ENCODE data around the gene FBXL13.
"Not testable (repeated sequence)": the region's sequence is repeated elsewhere in the genome, so short reads cannot be mapped to it uniquely, and the experiment has no call there.

Gene FBXL13

GRCh38 chr7:102866535-102867215, 207.9 kb downstream of the FBXL13 start:
- no peak for DNase-seq (ENCODE audit: low spot score in 2 of 2)
- H3K27ac Mint-ChIP-seq: no peak overlapping the region
- H3K9me3 Mint-ChIP-seq: no peaks in the 10 kb centered on the region
- H3K4me1 Mint-ChIP-seq: peaks cover 5% of the 10 kb centered on the region
- H3K36me3 Mint-ChIP-seq: peaks cover 7% of the 10 kb centered on the region
- H3K4me3 Mint-ChIP-seq: no peak overlapping the region
- peaks cover 2% of the 10 kb centered on the region for H3K27me3 Mint-ChIP-seq
- ATAC-seq (ENCODE audit: low read depth): no peak

GRCh38 chr7:102864958-102865357, 209.6 kb downstream of the FBXL13 start:
- ATAC-seq (ENCODE audit: low read depth) (no peak), DNase-seq (ENCODE audit: low spot score in 2 of 2) (no peak)
- H3K4me1 Mint-ChIP-seq: peaks cover 5% of the 10 kb centered on the region
- no peaks in the 10 kb centered on the region for H3K9me3 Mint-ChIP-seq
- peaks cover 2% of the 10 kb centered on the region for H3K27me3 Mint-ChIP-seq
- H3K36me3 Mint-ChIP-seq: peaks cover 3% of the 10 kb centered on the region
- no peak overlapping the region for H3K27ac Mint-ChIP-seq
- H3K4me3 Mint-ChIP-seq: no peak overlapping the region

- Mint-ChIP-seq H3K27me3 (peaks cover 2% of the 10 kb centered on the region), H3K36me3 (no peaks in the 10 kb centered on the region), H3K4me3 (no peak overlapping the region), H3K27ac (no peak overlapping the region), H3K9me3 (no peaks in the 10 kb centered on the region), H3K4me1 (no peaks in the 10 kb centered on the region)
- no peak for DNase-seq (ENCODE audit: low spot score in 2 of 2)
- no peak for ATAC-seq (ENCODE audit: low read depth)
Measured at GRCh38 chr7:102860351-102860811, 214.2 kb downstream of the FBXL13 start.

- ATAC-seq (ENCODE audit: low read depth) (no peak), DNase-seq (ENCODE audit: low spot score in 2 of 2) (no peak)
- Mint-ChIP-seq H3K4me1 (no peaks in the 10 kb centered on the region), H3K4me3 (no peak overlapping the region), H3K9me3 (no peaks in the 10 kb centered on the region), H3K27ac (no peak overlapping the region), H3K27me3 (peaks cover 2% of the 10 kb centered on the region), H3K36me3 (no peaks in the 10 kb centered on the region)
Measured at GRCh38 chr7:102859799-102860125, 214.8 kb downstream of the FBXL13 start.

- DNase-seq (ENCODE audit: low spot score in 2 of 2) (no peak), ATAC-seq (ENCODE audit: low read depth) (no peak)
- Mint-ChIP-seq H3K9me3 (no peaks in the 10 kb centered on the region), H3K36me3 (no peaks in the 10 kb centered on the region), H3K4me3 (no peak overlapping the region), H3K27ac (no peak overlapping the region), H3K4me1 (no peaks in the 10 kb centered on the region), H3K27me3 (peaks cover 2% of the 10 kb centered on the region)
Measured at GRCh38 chr7:102859084-102859798, 215.4 kb downstream of the FBXL13 start.

GRCh38 chr7:102856036-102856435, 218.6 kb downstream of the FBXL13 start:
- H3K27ac Mint-ChIP-seq: no peak overlapping the region
- H3K9me3 Mint-ChIP-seq: peaks cover 6% of the 10 kb centered on the region
- H3K27me3 Mint-ChIP-seq: no peaks in the 10 kb centered on the region
- no peak for ATAC-seq (ENCODE audit: low read depth)
- H3K4me1 Mint-ChIP-seq: no peaks in the 10 kb centered on the region
- H3K36me3 Mint-ChIP-seq: peaks cover 16% of the 10 kb centered on the region
- DNase-seq (ENCODE audit: low spot score in 2 of 2): no peak
- no peak overlapping the region for H3K4me3 Mint-ChIP-seq

- Mint-ChIP-seq H3K4me1 (no peaks in the 10 kb centered on the region), H3K27me3 (no peaks in the 10 kb centered on the region), H3K4me3 (no peak overlapping the region), H3K9me3 (peaks cover 6% of the 10 kb centered on the region), H3K36me3 (peaks cover 17% of the 10 kb centered on the region), H3K27ac (no peak overlapping the region)
- DNase-seq (ENCODE audit: low spot score in 2 of 2) (no peak), ATAC-seq (ENCODE audit: low read depth) (no peak)
Measured at GRCh38 chr7:102849538-102849937, 225.1 kb downstream of the FBXL13 start.

GRCh38 chr7:102849079-102849478, 225.5 kb downstream of the FBXL13 start:
- Mint-ChIP-seq H3K27me3 (no peaks in the 10 kb centered on the region), H3K4me3 (no peak overlapping the region), H3K9me3 (peaks cover 6% of the 10 kb centered on the region), H3K36me3 (peaks cover 17% of the 10 kb centered on the region), H3K4me1 (no peaks in the 10 kb centered on the region), H3K27ac (no peak overlapping the region)
- ATAC-seq (ENCODE audit: low read depth): no peak
- no peak for DNase-seq (ENCODE audit: low spot score in 2 of 2)

GRCh38 chr7:102845346-102845745, 229.2 kb downstream of the FBXL13 start:
- DNase-seq (ENCODE audit: low spot score in 2 of 2) (no peak), ATAC-seq (ENCODE audit: low read depth) (no peak)
- Mint-ChIP-seq H3K4me3 (no peak overlapping the region), H3K36me3 (peaks cover 5% of the 10 kb centered on the region), H3K27me3 (no peaks in the 10 kb centered on the region), H3K4me1 (no peaks in the 10 kb centered on the region), H3K9me3 (no peaks in the 10 kb centered on the region), H3K27ac (no peak overlapping the region)

- ATAC-seq (ENCODE audit: low read depth) (peak; percentile 26), DNase-seq (ENCODE audit: low spot score in 2 of 2) (no peak)
- no peaks in the 10 kb centered on the region for H3K4me1 Mint-ChIP-seq
- no peaks in the 10 kb centered on the region for H3K27me3 Mint-ChIP-seq
- peaks cover 3% of the 10 kb centered on the region for H3K36me3 Mint-ChIP-seq
- H3K27ac Mint-ChIP-seq: no peak overlapping the region
- H3K9me3 Mint-ChIP-seq: no peaks in the 10 kb centered on the region
- H3K4me3 Mint-ChIP-seq: no peak overlapping the region
Measured at GRCh38 chr7:102843850-102844249, 230.7 kb downstream of the FBXL13 start.

GRCh38 chr7:102842284-102842683, 232.3 kb downstream of the FBXL13 start:
- ATAC-seq (ENCODE audit: low read depth) (no peak), DNase-seq (ENCODE audit: low spot score in 2 of 2) (no peak)
- Mint-ChIP-seq H3K4me3 (no peak overlapping the region), H3K36me3 (peaks cover 8% of the 10 kb centered on the region), H3K9me3 (no peaks in the 10 kb centered on the region), H3K27me3 (no peaks in the 10 kb centered on the region), H3K4me1 (no peaks in the 10 kb centered on the region), H3K27ac (no peak overlapping the region)

GRCh38 chr7:102841290-102841689, 233.3 kb downstream of the FBXL13 start:
- H3K36me3 Mint-ChIP-seq: peaks cover 16% of the 10 kb centered on the region
- H3K27me3 Mint-ChIP-seq: no peaks in the 10 kb centered on the region
- no peak for ATAC-seq (ENCODE audit: low read depth)
- H3K27ac Mint-ChIP-seq: no peak overlapping the region
- DNase-seq (ENCODE audit: low spot score in 2 of 2): no peak
- H3K9me3 Mint-ChIP-seq: no peaks in the 10 kb centered on the region
- no peak overlapping the region for H3K4me3 Mint-ChIP-seq
- no peaks in the 10 kb centered on the region for H3K4me1 Mint-ChIP-seq

GRCh38 chr7:102840404-102840803, 234.2 kb downstream of the FBXL13 start:
- DNase-seq (ENCODE audit: low spot score in 2 of 2) (no peak), ATAC-seq (ENCODE audit: low read depth) (no peak)
- H3K27me3 Mint-ChIP-seq: no peaks in the 10 kb centered on the region
- no peaks in the 10 kb centered on the region for H3K4me1 Mint-ChIP-seq
- peaks cover 16% of the 10 kb centered on the region for H3K36me3 Mint-ChIP-seq
- no peak overlapping the region for H3K4me3 Mint-ChIP-seq
- H3K27ac Mint-ChIP-seq: no peak overlapping the region
- H3K9me3 Mint-ChIP-seq: no peaks in the 10 kb centered on the region

- not testable (repeated sequence) for H3K4me1 Mint-ChIP-seq; ATAC-seq (ENCODE audit: low read depth); H3K27me3 Mint-ChIP-seq; H3K27ac Mint-ChIP-seq; H3K9me3 Mint-ChIP-seq; DNase-seq (ENCODE audit: low spot score in 2 of 2); H3K4me3 Mint-ChIP-seq
- peaks cover 16% of the 10 kb centered on the region for H3K36me3 Mint-ChIP-seq
Measured at GRCh38 chr7:102838572-102839101, 236.0 kb downstream of the FBXL13 start.

Data from memory B cell (primary cell).